HPDE6-E6E7 (cell line): ENCODE data around the gene SRGAP3.
"Not testable (repeated sequence)": the region's sequence is repeated elsewhere in the genome, so short reads cannot be mapped to it uniquely, and the experiment has no call there.

Experiments
- DNase-seq: peaks from one replicate; pipeline ENCODE4 v3.0.0; 2011; ENCODE audit warnings: missing footprints; ENCODE audit errors: extremely low spot score

SRGAP3 gene

GRCh38 chr3:9249273-9250192, at the start of gene SRGAP3:
TSS of gene SRGAP3 (minus strand) at chr3:9249646. CDS start at chr3:9248951, 695 bp downstream.
- DNase-seq = peak; percentile 54

GRCh38 chr3:9298236-9298635, 48.8 kb upstream of the SRGAP3 start:
- DNase-seq = no peak

GRCh38 chr3:9296241-9296640, 46.8 kb upstream of the SRGAP3 start:
- no peak for DNase-seq

GRCh38 chr3:9295007-9295406, 45.6 kb upstream of the SRGAP3 start:
- no peak for DNase-seq

- not testable (repeated sequence) for DNase-seq
These were observed 44.5 kb upstream of the SRGAP3 start for GRCh38 chr3:9293953-9294352.

GRCh38 chr3:9293076-9293475, 43.6 kb upstream of the SRGAP3 start:
- no peak for DNase-seq

GRCh38 chr3:9292516-9292915, 43.1 kb upstream of the SRGAP3 start:
- DNase-seq = no peak

- DNase-seq = no peak
These were observed 42.5 kb upstream of the SRGAP3 start for GRCh38 chr3:9291821-9292410.

- no peak for DNase-seq
These were observed 41.1 kb upstream of the SRGAP3 start for GRCh38 chr3:9290566-9290965.

- not testable (repeated sequence) for DNase-seq
These were observed 32.1 kb upstream of the SRGAP3 start for GRCh38 chr3:9281533-9281932.

GRCh38 chr3:9280451-9281219, 31.2 kb upstream of the SRGAP3 start:
- no peak for DNase-seq

- DNase-seq = no peak
These were observed 30.5 kb upstream of the SRGAP3 start for GRCh38 chr3:9279966-9280365.

GRCh38 chr3:9278498-9278897, 29.1 kb upstream of the SRGAP3 start:
- no peak for DNase-seq

- DNase-seq = no peak
These were observed 28.6 kb upstream of the SRGAP3 start for GRCh38 chr3:9278085-9278484.

GRCh38 chr3:9276761-9277370, 27.4 kb upstream of the SRGAP3 start:
- no peak for DNase-seq

- no peak for DNase-seq
These were observed 22.5 kb upstream of the SRGAP3 start for GRCh38 chr3:9271903-9272302.

GRCh38 chr3:9270704-9271103, 21.3 kb upstream of the SRGAP3 start:
- no peak for DNase-seq

GRCh38 chr3:9266716-9267115, 17.3 kb upstream of the SRGAP3 start:
- DNase-seq = no peak

- no peak for DNase-seq
These were observed 10.9 kb upstream of the SRGAP3 start for GRCh38 chr3:9260305-9260704.

GRCh38 chr3:9257092-9257491, 7.6 kb upstream of the SRGAP3 start:
- no peak for DNase-seq

- no peak for DNase-seq
These were observed 6.5 kb upstream of the SRGAP3 start for GRCh38 chr3:9255976-9256375.

GRCh38 chr3:9254764-9255163, 5.3 kb upstream of the SRGAP3 start:
- DNase-seq = no peak
